Lung (tissue), 12 donors: Measurements from ENCODE around the gene ACSM6. TPM values are rescaled to one million over a fixed set of nuclear protein-coding genes. Genes with fewer than 3 reads are reported as not detected.
"Not testable (repeated sequence)": the region's sequence is repeated elsewhere in the genome, so short reads cannot be mapped to it uniquely, and the experiment has no call there.

ENCODE experiments used
- ATAC-seq: fragments of 200-7000 bp; cut with Tn5 transposase; one replicate; pipeline ENCODE4 v1.9.1; 2020; ENCODE audit warnings: moderate number of reproducible peaks; ENCODE audit not compliant: insufficient read depth, low FRiP score
- DNase-seq, 3 donors: peaks; one replicate each; pipeline ENCODE4 v3.0.0-alpha.2; 2013 to 2017
- H3K27ac ChIP-seq, 2 donors: one replicate each; pipeline ENCODE4 v1.5.1; 2013; ENCODE audit warnings: mild to moderate bottlenecking in 2 of 2, moderate library complexity in 2 of 2, control low read depth in 1 of 2, inconsistent platforms in 1 of 2, low read depth in 1 of 2, low read length in 1 of 2
- H3K27me3 ChIP-seq, 3 donors: one replicate each; pipeline ENCODE4 v1.5.1; 2013; ENCODE audit warnings: low read length in 2 of 3; ENCODE audit not compliant: control insufficient read depth in 3 of 3, insufficient read depth in 3 of 3
- H3K36me3 ChIP-seq, 4 donors: one replicate each; pipeline ENCODE4 v1.5.1; 2013; ENCODE audit warnings: low read length in 4 of 4, mild to moderate bottlenecking in 1 of 4, moderate library complexity in 1 of 4; ENCODE audit not compliant: control insufficient read depth in 4 of 4, insufficient read depth in 4 of 4
- H3K4me1 ChIP-seq, 5 donors: one replicate each; pipeline ENCODE4 v1.5.1; 2013; ENCODE audit warnings: low read length in 5 of 5, mild to moderate bottlenecking in 2 of 5, moderate library complexity in 1 of 5; ENCODE audit not compliant: control insufficient read depth in 5 of 5, insufficient read depth in 5 of 5
- H3K4me3 ChIP-seq: one replicate; pipeline ENCODE4 v1.5.1; 2013; ENCODE audit warnings: mild to moderate bottlenecking, control low read depth, moderate library complexity
- H3K9ac ChIP-seq, 2 donors: one replicate each; pipeline ENCODE4 v1.5.1; 2013; ENCODE audit warnings: low read length in 2 of 2, control low read depth in 1 of 2; ENCODE audit not compliant: insufficient read depth in 1 of 2
- H3K9me3 ChIP-seq, 4 donors: one replicate each; pipeline ENCODE4 v1.5.1; 2013; ENCODE audit warnings: low read length in 3 of 4, mild to moderate bottlenecking in 1 of 4, moderate library complexity in 1 of 4; ENCODE audit not compliant: control insufficient read depth in 4 of 4, insufficient read depth in 3 of 4
- CTCF ChIP-seq: IDR thresholded peaks from 2 replicates; pipeline ENCODE4 v1.5.1; 2012; ENCODE audit warnings: mild to moderate bottlenecking; ENCODE audit errors: control extremely low read depth, extremely low read depth
- WGBS, 2 donors: extraction: QIAGEN DNeasy Blood & Tissue Kit; methylation state at CpG; one replicate each; pipeline ENCODE4 v1.1.7; 2013; 5-methylcytosine and 5-hydroxymethylcytosine counted together
- polyA plus RNA-seq, 2 donors: library from polyadenylated mRNA; stranded (reverse); fragments of 200-250 nt; gene quantifications; one replicate each; pipeline ENCODE4 v1.2.1, GENCODE V29; 2013
- total RNA-seq, 2 donors: library from RNA; depleted of rRNA in 1 of 2; stranded (reverse); fragments of >200 nt in 1 of 2; gene quantifications; one replicate each; pipeline ENCODE4 v1.2.1, GENCODE V29; 2014 to 2021
- donor health status: control.
- donor health status: control.
- donor health status: Bipolar disorder and iron deficiency.
- donor health status: healthy.
- donor health status: DM: yes; HTN: yes; CAD: no.

The ACSM6 gene
- total and polyA plus RNA-seq, 4 donors: not detected

GRCh38 chr10:95225136-95225535 lies 31.1 kb downstream of the ACSM6 start:
- 45 to 90% methylated on average over 2 of the region's 2 CpGs for WGBS, 2 donors
- ATAC-seq: no peak
- Histone ChIP-seq H3K27ac (no peak overlapping the region), H3K27me3 (no peaks in the 10 kb centered on the region), H3K4me3 (no peak overlapping the region), H3K9me3 (no peaks in the 10 kb centered on the region), H3K4me1 (peaks cover 0 to 3% (median 0%) of the 10 kb centered on the region in 5 donors), H3K36me3 (no peaks in the 10 kb centered on the region), H3K9ac (no peak overlapping the region)
- no peak for DNase-seq
- no peak for TF ChIP-seq CTCF

GRCh38 chr10:95228934-95229723 lies 35.1 kb downstream of the ACSM6 start:
- H3K36me3 ChIP-seq, DNase-seq, H3K27ac ChIP-seq, ATAC-seq, H3K9ac ChIP-seq, H3K9me3 ChIP-seq, H3K27me3 ChIP-seq, H3K4me3 ChIP-seq, H3K4me1 ChIP-seq: not testable (repeated sequence)
- WGBS, 2 donors: 88 to 93% methylated on average over 13 to 14 of the region's 14 CpGs

- ATAC-seq (peak; percentile 62), DNase-seq (peak in 2 of 3 donors; percentile 3 to 14)
- 58 to 70% methylated on average over 10 of the region's 10 CpGs for WGBS, 2 donors
- peaks cover 0 to 8% (median 0%) of the 10 kb centered on the region in 4 donors for H3K9me3 ChIP-seq
- H3K27me3 ChIP-seq: no peaks in the 10 kb centered on the region
- H3K4me1 ChIP-seq: peaks cover 0 to 9% (median 0%) of the 10 kb centered on the region in 5 donors
- no peak overlapping the region for H3K27ac ChIP-seq
- H3K36me3 ChIP-seq: peaks cover 0 to 10% (median 4%) of the 10 kb centered on the region in 4 donors
- H3K9ac ChIP-seq: peak overlapping the region in 1 of 2 donors; percentile 84
- H3K4me3 ChIP-seq: no peak overlapping the region
- TF ChIP-seq CTCF: no peak
Measured at GRCh38 chr10:95229724-95230627, 35.9 kb downstream of the ACSM6 start.

- H3K9me3 ChIP-seq, H3K4me1 ChIP-seq, H3K27me3 ChIP-seq: not testable (repeated sequence)
- Histone ChIP-seq H3K9ac (peak overlapping the region in 1 of 2 donors; percentile 84), H3K36me3 (peaks cover 0 to 11% (median 6%) of the 10 kb centered on the region in 4 donors), H3K27ac (peak overlapping the region in 1 of 2 donors; percentile 45), H3K4me3 (peak overlapping the region; percentile 34)
- 41 to 43% methylated on average over 34 to 36 of the region's 36 CpGs for WGBS, 2 donors
- DNase-seq (peak; percentile 70 to 81 (median 75)), ATAC-seq (peak; percentile 43)
Measured at GRCh38 chr10:95230677-95231586, 36.9 kb downstream of the ACSM6 start.
